ENCODE measurements around the gene NR1I3.

GRCh38 chr1:161198897-161199431 lies 39.0 kb downstream of the NR1I3 start, which contains the start of gene ADAMTS4:
- TF ChIP-seq POLR2A (IDR thresholded peaks at IDR 0.05) (peak; percentile 97), CTCF (IDR thresholded peaks at IDR 0.05) (peak in 1 of 3 donors; percentile 9), EP300 (IDR thresholded peaks at IDR 0.05) (no peak)

All from ovary (tissue), 3 donors.